Subcutaneous adipose tissue (tissue), 4 donors: ENCODE results near the gene ZMAT3. TPM values are rescaled to one million over a fixed set of nuclear protein-coding genes. Genes with fewer than 3 reads are reported as not detected.

ENCODE experiments used
- small RNA-seq: library from RNA; depleted of rRNA; stranded (forward); fragments of <200 nt; gene quantifications from one replicate; pipeline ENCODE3, GENCODE V24; 2016
- total RNA-seq, 4 donors: library from RNA; depleted of rRNA; stranded (reverse); fragments of >200 nt; gene quantifications; one replicate each; pipeline ENCODE4 v1.1.0, GENCODE V29; 2016
- TF ChIP-seq, protein P1 (sequence below): fragments of 450-650 bp; IDR thresholded peaks from one replicate; pipeline ENCODE4 v1.5.1; 2016; ENCODE audit warnings: low read depth, mild to moderate bottlenecking, control low read depth, antibody characterized with exemption, moderate library complexity

The ZMAT3 gene
- total RNA-seq, 4 donors from 2014 or later, result 7.3 to 16.5 (median 10.7) TPM

DNA sequence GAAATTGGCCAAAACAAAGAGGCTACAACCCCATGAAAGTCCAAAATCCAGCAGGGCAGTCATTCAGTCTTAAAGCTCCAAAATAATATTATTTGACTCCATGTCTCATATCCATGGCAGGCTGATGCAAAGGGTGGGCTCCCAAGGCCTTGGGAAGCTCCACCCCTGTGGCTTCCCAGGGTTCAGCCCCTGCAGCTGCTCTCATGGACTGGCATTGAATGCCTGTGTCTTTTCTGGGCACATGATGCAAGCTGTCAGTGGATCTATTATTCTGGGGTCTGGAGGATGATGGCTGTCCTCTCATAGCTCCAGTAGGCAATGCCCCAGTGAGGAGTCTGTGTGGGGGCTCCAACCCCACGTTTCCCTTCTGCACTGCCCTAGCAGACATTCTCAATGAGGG is 81.8 kb downstream of the ZMAT3 start:
- TF ChIP-seq, protein P1, sequence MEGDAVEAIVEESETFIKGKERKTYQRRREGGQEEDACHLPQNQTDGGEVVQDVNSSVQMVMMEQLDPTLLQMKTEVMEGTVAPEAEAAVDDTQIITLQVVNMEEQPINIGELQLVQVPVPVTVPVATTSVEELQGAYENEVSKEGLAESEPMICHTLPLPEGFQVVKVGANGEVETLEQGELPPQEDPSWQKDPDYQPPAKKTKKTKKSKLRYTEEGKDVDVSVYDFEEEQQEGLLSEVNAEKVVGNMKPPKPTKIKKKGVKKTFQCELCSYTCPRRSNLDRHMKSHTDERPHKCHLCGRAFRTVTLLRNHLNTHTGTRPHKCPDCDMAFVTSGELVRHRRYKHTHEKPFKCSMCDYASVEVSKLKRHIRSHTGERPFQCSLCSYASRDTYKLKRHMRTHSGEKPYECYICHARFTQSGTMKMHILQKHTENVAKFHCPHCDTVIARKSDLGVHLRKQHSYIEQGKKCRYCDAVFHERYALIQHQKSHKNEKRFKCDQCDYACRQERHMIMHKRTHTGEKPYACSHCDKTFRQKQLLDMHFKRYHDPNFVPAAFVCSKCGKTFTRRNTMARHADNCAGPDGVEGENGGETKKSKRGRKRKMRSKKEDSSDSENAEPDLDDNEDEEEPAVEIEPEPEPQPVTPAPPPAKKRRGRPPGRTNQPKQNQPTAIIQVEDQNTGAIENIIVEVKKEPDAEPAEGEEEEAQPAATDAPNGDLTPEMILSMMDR, result no peak

DNA sequence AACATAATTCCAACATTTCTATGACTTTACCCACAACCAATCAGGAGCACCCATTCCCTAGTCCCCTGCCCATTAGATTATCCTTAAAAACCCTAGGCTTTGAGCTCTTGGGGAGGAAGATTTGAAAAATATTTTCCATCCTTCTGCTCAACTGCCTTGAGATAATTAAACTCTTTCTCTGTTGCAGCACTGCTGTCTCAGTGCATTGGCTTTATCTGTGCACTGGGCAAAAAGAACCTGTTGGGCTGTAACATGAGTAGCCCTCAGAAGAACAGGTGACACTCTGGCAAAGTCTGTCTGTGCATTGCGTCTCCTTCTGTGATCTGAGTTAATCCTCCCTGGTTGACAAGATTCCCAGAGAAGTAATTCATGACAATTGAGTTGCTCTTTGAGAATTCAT is 83.9 kb downstream of the ZMAT3 start:
- TF ChIP-seq, protein P1, result no peak

DNA sequence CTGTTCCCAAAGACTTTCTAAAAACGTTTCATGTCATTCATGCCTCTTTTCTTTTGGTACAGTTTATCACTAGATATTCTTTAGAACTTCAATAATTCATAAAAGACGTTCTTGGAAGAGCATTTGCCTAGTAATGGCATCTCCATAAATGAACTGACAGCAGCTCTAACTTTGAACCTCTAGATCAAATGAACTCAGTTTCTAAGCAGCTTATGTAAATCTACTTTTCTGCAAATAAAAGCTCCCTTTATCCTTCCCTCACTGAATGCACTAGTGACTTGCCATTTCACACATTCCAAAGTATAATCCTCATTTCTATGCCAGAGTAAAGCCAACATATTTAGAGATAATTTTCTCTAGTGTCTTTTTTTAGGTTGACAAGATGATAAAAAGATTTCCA is 85.2 kb downstream of the ZMAT3 start:
- TF ChIP-seq, protein P1, result no peak

DNA sequence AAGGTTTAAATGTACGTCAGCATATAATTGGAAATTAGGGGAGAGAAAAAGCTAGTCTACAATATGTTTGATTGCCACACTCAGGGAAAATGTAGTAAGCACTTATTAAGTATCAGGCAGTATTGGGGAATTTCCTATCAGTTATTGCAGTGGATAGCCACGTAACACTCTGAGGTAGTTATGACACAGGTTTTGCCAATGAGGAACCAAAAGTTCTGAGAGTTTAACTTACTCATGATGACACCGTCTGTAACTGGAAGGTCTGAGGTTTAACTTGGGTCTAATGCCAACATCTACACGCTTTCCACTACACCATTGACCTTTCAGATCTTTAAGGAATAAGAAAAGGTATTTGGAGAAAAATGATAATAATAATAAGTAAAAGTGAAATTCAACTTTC is 89.5 kb downstream of the ZMAT3 start:
- TF ChIP-seq, protein P1, result no peak

DNA sequence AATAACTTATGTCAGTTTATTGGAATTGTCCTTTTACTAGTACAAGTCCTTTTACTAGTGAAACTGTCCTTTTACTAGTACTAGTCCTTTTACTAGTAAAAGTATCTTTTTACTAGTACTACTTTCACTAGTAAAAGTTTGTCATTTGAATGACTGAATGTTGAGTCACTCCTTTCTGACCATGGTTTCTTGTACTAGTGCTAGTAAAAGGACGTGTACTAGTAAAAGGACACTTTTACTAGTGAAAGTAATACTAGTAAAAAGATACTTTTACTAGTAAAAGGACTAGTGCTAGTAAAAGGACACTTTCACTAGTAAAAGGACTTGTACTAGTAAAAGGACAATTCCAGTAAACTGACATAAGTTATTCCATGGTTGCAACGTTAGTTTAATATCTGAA is 96.3 kb downstream of the ZMAT3 start:
- TF ChIP-seq, protein P1, result no peak

DNA sequence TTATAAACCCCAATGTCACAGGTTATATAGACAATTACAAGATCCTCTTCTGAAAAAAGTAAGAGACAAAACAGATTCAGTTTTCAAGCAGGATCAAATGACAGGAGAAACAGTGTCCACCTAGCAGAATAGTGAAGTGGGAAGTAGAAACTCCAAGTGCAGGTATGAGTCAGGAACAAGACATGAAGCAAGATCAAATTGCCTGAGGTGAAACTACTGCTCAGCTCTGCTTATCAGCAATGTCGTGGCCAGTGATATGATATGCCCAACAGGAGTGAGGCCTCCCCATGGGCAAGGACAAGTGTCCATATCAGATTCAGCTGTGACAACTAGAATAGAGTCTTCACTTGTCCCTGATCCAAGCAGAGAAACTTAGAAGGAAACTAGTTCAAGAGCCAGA is 100.0 kb downstream of the ZMAT3 start:
- TF ChIP-seq, protein P1, result no peak

DNA sequence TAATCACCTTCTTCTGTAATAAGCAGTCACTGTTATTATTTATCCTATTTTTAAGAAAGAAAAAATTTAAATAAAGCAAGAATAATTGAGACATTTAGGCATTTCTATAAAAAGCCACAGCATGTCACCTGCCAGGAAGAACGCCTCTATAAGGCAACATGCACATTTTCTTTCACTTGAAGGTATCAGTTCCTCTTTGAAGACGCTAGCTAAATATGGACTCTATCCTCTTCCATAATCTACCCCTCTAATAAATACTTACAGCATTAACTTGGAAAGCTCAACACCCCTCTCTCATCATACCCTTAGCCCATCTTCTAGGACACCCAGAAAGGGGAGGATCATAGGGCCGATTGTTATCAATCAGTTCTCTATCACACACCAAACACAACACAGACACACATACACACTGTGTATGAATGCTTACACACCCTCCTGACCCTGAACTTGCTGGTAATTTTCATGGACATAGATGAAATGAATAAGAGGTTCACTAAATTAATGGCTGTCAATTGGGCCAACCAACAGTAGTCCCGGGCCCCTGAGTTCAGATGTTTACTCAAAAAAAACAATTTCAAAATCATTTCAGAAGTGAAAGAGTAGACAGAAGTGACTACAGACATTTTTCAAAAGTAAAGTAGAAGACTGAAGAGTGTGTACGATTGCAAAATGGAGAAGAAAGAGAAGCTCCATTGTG is 102.5 kb downstream of the ZMAT3 start:
- TF ChIP-seq, protein P1, result no peak

Small RNA genes lying within 50 kb of the gene (small RNA-seq; reads per million reads assigned to genes)
- gene RF00019, result 0.49 reads per million

Other genes with a start within 250 kb of the ZMAT3 start
- gene PIK3CA, start 76.5 kb upstream of the ZMAT3 start, total RNA-seq, result 10 to 100 TPM; 45.2 to 81.7 (median 61.3) TPM
- gene KCNMB3, start 179.3 kb upstream of the ZMAT3 start, total RNA-seq, result 1 to 10 TPM; 2.2 to 4.3 (median 2.8) TPM